Esophagus squamous epithelium (tissue), 5 donors: ENCODE data around the gene BAHCC1. TPM values are rescaled to one million over a fixed set of nuclear protein-coding genes. Genes with fewer than 3 reads are reported as not detected.

Source experiments
- DNase-seq: peaks from one replicate; lab custom pipeline; 2025; lab: John Stamatoyannopoulos, UW
- H3K27ac ChIP-seq, 4 donors: fragments of 200-600 bp; sonication (generic); one replicate each; pipeline ENCODE4 v1.5.1; 2016 to 2019; ENCODE audit warnings: mild to moderate bottlenecking in 1 of 4
- H3K27me3 ChIP-seq, 4 donors: fragments of 200-600 bp; sonication (generic); 1 replicate in 3 of 4; 2 replicates in 1 of 4; pipeline versions ENCODE4 v1.5.1 to v1.6.0; 2017 to 2021; ENCODE audit warnings: antibody characterized with exemption in 1 of 4
- H3K36me3 ChIP-seq, 3 donors: fragments of 200-600 bp; sonication (generic); one replicate each; pipeline ENCODE4 v1.5.1; 2016 to 2019
- H3K4me1 ChIP-seq, 3 donors: fragments of 200-600 bp; sonication (generic); one replicate each; pipeline ENCODE4 v1.5.1; 2017 to 2019
- H3K4me3 ChIP-seq, 4 donors: fragments of 200-600 bp; sonication (generic); 1 replicate in 3 of 4; 2 replicates in 1 of 4; pipeline ENCODE4 v1.5.1; 2016 to 2019; ENCODE audit warnings: mild to moderate bottlenecking in 2 of 4, moderate library complexity in 1 of 4
- H3K9me3 ChIP-seq, 3 donors: fragments of 200-600 bp; sonication (generic); one replicate each; pipeline ENCODE4 v1.5.1; 2016 to 2019
- CTCF ChIP-seq, 6 experiments: fragments of 450-650 bp in 4 of 6; fragments of 200-600 bp in 2 of 6; sonication (generic) in 2 of 6; IDR thresholded peaks; one replicate each; pipeline ENCODE4 v1.5.1; 2016 to 2019; ENCODE audit warnings: antibody characterized with exemption in 6 of 6, mild to moderate bottlenecking in 4 of 6, moderate library complexity in 4 of 6
- POLR2A ChIP-seq, 4 donors: fragments of 450-650 bp; IDR thresholded peaks; one replicate each; pipeline ENCODE4 v1.6.1; 2017; ENCODE audit warnings: antibody characterized with exemption in 4 of 4, mild to moderate bottlenecking in 4 of 4, moderate library complexity in 3 of 4
- WGBS, 2 donors: methylation state at CpG; one replicate each; pipeline ENCODE4 v1.1.5; 2018; 5-methylcytosine and 5-hydroxymethylcytosine counted together
- intact Hi-C: fragments of 100-400 bp; cut with DNase I; formaldehyde crosslinking; loops from one replicate; pipeline ENCODE4 v1.15.0; 2022
- total RNA-seq, 4 donors: library from RNA; depleted of rRNA; stranded (reverse); fragments of >200 nt; gene quantifications; one replicate each; pipeline ENCODE4 v1.1.0, GENCODE V29; 2016
- donor health status: DM: yes; HTN: yes; CAD: no.

BAHCC1 gene
- total RNA-seq, 4 donors from 2014 or later, result 3.8 to 10.6 (median 5.4) TPM

DNA sequence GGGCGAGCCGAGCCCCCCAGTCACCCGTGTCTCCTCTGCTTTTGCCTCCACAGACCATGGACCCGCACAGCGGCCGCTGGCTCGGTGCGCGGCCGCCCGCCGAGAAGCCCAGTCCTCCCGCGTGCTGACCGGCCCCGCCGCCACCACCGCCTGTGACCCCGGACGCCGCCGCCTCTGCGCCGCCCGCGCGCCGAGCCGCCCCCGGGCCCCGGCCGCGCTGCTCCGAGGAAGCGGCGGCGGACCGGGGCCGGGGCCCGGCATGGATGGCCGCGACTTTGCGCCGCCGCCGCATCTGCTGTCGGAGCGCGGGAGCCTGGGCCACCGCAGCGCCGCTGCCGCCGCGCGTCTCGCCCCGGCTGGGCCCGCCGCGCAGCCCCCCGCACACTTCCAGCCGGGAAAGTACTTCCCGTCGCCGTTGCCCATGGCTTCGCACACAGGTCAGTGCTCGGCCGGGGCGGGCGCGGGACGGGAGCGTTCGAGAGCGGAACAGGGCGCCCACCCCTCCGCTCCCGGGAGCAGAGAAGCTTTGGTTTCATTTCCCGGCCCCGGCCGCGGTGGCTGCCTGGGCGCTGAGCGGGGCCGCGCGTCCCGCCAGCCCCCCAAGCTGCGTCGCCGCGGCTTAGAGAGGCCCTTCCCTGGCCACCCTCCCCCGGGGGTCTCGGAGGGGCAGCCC is 4.4 kb downstream of the BAHCC1 start:
- no peak for DNase-seq
- Histone ChIP-seq H3K27ac (peak overlapping the region; percentile 94 to 98 (median 96)), H3K4me3 (peak overlapping the region; percentile 62 to 94 (median 76)), H3K4me1 (peaks cover 27 to 86% (median 35%) of the 10 kb centered on the region in 3 donors), H3K36me3 (no peaks in the 10 kb centered on the region), H3K27me3 (peaks cover 0 to 25% (median 0%) of the 10 kb centered on the region in 4 donors), H3K9me3 (no peaks in the 10 kb centered on the region)
- intact Hi-C loops, result loop anchor here (5.0 kb wide), 2 partner anchors 83 to 113 kb away; partner anchors contain the start of gene ACTG1
- TF ChIP-seq POLR2A (IDR thresholded peaks at IDR 0.05), result peak in 1 of 4 donors; percentile 22
- TF ChIP-seq CTCF (IDR thresholded peaks at IDR 0.05), result no peak
- WGBS, 2 donors, result no CpG with 5 or more reads among the region's 95 CpGs

- TF ChIP-seq CTCF (IDR thresholded peaks at IDR 0.05), result no peak
- TF ChIP-seq POLR2A (IDR thresholded peaks at IDR 0.05), result no peak
- Histone ChIP-seq H3K4me3 (peak overlapping the region; percentile 62 to 94 (median 76)), H3K27ac (peak overlapping the region; percentile 94 to 98 (median 96)), H3K9me3 (no peaks in the 10 kb centered on the region), H3K27me3 (peaks cover 0 to 25% (median 0%) of the 10 kb centered on the region in 4 donors), H3K36me3 (no peaks in the 10 kb centered on the region), H3K4me1 (peaks cover 23 to 88% (median 39%) of the 10 kb centered on the region in 3 donors)
- 5 to 10% methylated on average over 5 to 27 of the region's 67 CpGs for WGBS, 2 donors
- intact Hi-C loops, result loop anchor here (5.0 kb wide), 1 partner anchor 82 kb away; no protein-coding TSS in a partner anchor
- no peak for DNase-seq
These were observed 5.1 kb downstream of the BAHCC1 start for GRCh38 chr17:81400154-81400977.

DNA sequence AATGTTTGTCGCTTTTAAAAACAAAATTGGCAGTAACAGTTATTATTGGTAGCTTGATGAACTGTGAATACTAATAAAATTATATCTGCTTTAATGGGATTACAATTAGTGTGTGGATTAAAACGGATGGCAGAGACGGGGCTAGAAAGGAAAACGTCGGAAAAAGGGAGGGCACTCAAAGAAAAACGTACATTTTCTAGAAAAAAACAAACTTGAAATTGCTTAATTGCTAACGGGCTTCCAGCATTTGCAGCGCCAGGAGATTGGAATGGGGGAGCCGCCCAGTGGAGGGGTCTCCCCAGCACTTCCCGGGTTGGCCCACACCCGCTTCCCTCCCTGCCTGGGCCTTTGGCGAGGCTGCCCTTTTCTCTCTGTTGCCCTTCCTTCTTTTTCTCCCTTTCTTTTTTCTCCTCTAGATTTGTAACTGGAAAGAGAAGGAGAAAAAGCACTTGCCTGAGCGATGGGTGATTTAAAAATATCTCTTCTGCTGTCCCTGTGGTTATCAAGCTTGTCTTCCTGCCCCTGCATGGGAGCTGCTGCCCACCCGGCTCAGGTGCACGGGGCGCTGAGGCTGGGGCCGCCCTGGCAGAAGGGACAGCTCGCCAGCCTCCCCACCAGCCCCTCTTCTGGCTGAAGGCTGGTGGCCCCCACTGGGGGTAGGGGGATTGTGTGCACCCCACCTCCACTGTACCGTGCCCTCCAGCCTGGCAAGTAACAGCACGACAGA is 5.9 kb downstream of the BAHCC1 start:
- Histone ChIP-seq H3K27ac (peak overlapping the region; percentile 94 to 98 (median 96)), H3K36me3 (no peaks in the 10 kb centered on the region), H3K4me3 (peak overlapping the region; percentile 62 to 94 (median 76)), H3K4me1 (peaks cover 23 to 91% (median 47%) of the 10 kb centered on the region in 3 donors), H3K27me3 (peaks cover 0 to 24% (median 0%) of the 10 kb centered on the region in 4 donors), H3K9me3 (no peaks in the 10 kb centered on the region)
- TF ChIP-seq POLR2A (IDR thresholded peaks at IDR 0.05), result no peak
- TF ChIP-seq CTCF (IDR thresholded peaks at IDR 0.05), result no peak
- intact Hi-C loops, result loop anchor here (5.0 kb wide), 1 partner anchor 81 kb away; no protein-coding TSS in a partner anchor
- 10 to 13% methylated on average over 13 of the region's 20 CpGs for WGBS, 2 donors
- DNase-seq, result no peak

GRCh38 chr17:81401723-81402529 is 6.7 kb downstream of the BAHCC1 start:
- H3K36me3 ChIP-seq, result no peaks in the 10 kb centered on the region
- peak overlapping the region; percentile 94 to 98 (median 96) for H3K27ac ChIP-seq
- no peaks in the 10 kb centered on the region for H3K9me3 ChIP-seq
- DNase-seq, result no peak
- H3K4me3 ChIP-seq, result peak overlapping the region in 3 of 4 donors; percentile 24 to 94 (median 90)
- peak in 3 of 6 experiments; percentile 9 to 30 (median 15) for TF ChIP-seq CTCF (IDR thresholded peaks at IDR 0.05)
- TF ChIP-seq POLR2A (IDR thresholded peaks at IDR 0.05), result no peak
- intact Hi-C loops, result loop anchor here (5.0 kb wide), 1 partner anchor 80 kb away; no protein-coding TSS in a partner anchor
- 34 to 69% methylated on average over 7 to 18 of the region's 19 CpGs for WGBS, 2 donors
- H3K4me1 ChIP-seq, result peaks cover 23 to 91% (median 55%) of the 10 kb centered on the region in 3 donors
- H3K27me3 ChIP-seq, result peaks cover 0 to 17% (median 0%) of the 10 kb centered on the region in 4 donors
